GM12873 (cell line): ENCODE measurements around the gene KCNJ9.

Experiments used
- TF ChIP-seq, protein P1 (sequence below): IDR thresholded peaks from 2 replicates; pipeline ENCODE4 v1.5.1; 2012; ENCODE audit warnings: low read depth, mild to moderate bottlenecking, moderate library complexity, low read length, control low read depth; ENCODE audit not compliant: insufficient read depth; ENCODE audit errors: missing control alignments

Gene KCNJ9

GRCh38 chr1:160047111-160047991, 34.0 kb upstream of the KCNJ9 start:
- TF ChIP-seq, protein P1, sequence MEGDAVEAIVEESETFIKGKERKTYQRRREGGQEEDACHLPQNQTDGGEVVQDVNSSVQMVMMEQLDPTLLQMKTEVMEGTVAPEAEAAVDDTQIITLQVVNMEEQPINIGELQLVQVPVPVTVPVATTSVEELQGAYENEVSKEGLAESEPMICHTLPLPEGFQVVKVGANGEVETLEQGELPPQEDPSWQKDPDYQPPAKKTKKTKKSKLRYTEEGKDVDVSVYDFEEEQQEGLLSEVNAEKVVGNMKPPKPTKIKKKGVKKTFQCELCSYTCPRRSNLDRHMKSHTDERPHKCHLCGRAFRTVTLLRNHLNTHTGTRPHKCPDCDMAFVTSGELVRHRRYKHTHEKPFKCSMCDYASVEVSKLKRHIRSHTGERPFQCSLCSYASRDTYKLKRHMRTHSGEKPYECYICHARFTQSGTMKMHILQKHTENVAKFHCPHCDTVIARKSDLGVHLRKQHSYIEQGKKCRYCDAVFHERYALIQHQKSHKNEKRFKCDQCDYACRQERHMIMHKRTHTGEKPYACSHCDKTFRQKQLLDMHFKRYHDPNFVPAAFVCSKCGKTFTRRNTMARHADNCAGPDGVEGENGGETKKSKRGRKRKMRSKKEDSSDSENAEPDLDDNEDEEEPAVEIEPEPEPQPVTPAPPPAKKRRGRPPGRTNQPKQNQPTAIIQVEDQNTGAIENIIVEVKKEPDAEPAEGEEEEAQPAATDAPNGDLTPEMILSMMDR, result no peak

- TF ChIP-seq, protein P1, result no peak
Measured at GRCh38 chr1:160048335-160048734, 33.0 kb upstream of the KCNJ9 start.

- TF ChIP-seq, protein P1, result no peak
Measured at GRCh38 chr1:160049101-160049500, 32.2 kb upstream of the KCNJ9 start.

DNA sequence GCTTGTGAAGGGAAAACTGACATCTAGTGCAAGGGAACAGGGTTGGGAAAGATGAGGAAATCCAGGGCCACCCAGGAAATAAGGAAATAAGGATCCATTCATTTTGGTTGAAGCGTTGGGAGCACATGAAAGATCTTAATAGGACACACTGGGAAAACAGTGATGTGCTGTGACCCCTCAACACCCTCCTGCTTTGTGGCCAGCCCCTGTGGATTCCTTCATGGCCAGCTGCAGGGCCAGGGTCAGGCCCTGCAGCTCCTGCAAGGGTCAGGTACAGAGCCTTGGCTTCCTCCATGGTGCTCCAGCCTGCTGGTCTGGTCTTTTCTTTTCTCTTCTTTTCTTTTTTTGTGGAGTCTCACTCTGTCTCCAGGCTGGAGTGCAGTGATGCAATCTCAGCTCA, 30.7 kb upstream of the KCNJ9 start:
- TF ChIP-seq, protein P1, result no peak

DNA sequence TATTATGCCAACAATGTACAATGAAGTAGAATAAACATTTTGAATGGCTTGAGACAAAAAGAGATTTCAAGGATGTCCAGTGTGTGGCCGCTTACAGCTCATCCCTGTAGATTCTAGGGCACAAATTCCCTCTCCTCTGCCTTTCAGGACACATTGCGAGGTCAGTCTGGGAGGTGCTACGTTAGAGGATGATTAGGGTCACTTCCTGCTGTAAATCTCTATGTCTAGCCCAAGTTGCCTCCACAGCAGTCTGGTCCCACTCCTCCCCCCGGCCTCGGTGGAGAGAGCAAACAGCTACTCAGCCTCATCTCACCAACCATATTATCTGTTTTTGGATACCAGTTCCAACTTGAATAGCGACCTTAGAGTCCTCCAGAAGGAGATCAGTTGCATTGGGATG, 28.4 kb upstream of the KCNJ9 start:
- TF ChIP-seq, protein P1, result no peak

DNA sequence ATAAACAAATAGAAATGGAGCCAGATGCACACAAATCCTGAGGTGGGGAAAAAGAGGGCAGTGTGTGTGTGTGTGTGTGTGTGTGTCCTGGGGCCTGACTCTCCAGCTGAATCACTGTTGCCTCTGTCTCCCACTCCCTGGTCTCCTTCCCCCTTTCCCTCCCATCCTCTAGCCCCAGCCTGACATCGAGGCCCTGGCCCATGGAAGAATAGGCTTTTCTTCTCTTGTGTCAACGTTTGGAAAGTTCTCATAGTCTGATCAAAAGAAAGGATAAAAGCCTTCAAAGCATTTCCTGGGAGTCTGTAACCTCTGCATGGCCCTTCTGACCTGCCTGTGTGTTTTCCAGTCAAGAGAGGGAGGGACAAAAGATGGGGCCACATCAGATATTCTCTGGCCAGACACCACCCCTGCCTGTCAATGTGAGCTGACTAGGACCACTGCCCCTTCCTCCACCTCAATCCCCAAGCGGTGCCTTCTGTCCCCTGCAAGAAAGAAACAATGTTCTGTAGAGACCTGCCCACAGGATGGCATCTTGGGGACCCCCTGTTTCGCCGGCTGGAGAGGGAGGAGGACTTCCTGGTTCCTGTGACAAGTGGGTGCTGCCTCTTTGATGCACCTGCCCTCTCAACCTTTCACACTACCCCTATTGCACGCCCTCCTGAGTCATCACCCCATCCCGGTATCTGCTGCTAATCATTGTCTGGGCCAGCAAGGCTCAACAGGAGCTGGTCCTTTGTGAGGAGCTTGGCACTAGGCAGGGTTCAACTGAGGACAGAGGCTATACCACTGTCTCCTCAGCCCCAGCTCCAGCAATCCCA, 27.6 kb upstream of the KCNJ9 start:
- TF ChIP-seq, protein P1, result no peak

- TF ChIP-seq, protein P1, result no peak
Measured at GRCh38 chr1:160056648-160057169, 24.6 kb upstream of the KCNJ9 start.
